Breast epithelium (tissue), 3 donors: Measurements from ENCODE around the gene CT45A10.
"Not testable (repeated sequence)": the region's sequence is repeated elsewhere in the genome, so short reads cannot be mapped to it uniquely, and the experiment has no call there.

Source experiments
- POLR2A ChIP-seq: fragments of 450-650 bp; IDR thresholded peaks from one replicate; pipeline ENCODE4 v1.6.1; 2016; ENCODE audit warnings: antibody characterized with exemption, mild to moderate bottlenecking, moderate library complexity
- POLR2AphosphoS5 ChIP-seq, 3 donors: sonication (generic); formaldehyde crosslinking; IDR thresholded peaks; one replicate each; pipeline ENCODE4 v1.6.1; 2017; ENCODE audit warnings: antibody characterized with exemption in 3 of 3
- TF ChIP-seq, protein P1 (sequence below), 3 donors: fragments of 450-650 bp; IDR thresholded peaks; one replicate each; pipeline ENCODE4 v1.5.1; 2016 to 2017; ENCODE audit warnings: antibody characterized with exemption in 3 of 3, mild to moderate bottlenecking in 3 of 3, moderate library complexity in 3 of 3

GRCh38 chrX:135871712-135872111, 21.5 kb downstream of the CT45A10 start, which contains the start of gene CT45A9:
- TF ChIP-seq, protein P1, sequence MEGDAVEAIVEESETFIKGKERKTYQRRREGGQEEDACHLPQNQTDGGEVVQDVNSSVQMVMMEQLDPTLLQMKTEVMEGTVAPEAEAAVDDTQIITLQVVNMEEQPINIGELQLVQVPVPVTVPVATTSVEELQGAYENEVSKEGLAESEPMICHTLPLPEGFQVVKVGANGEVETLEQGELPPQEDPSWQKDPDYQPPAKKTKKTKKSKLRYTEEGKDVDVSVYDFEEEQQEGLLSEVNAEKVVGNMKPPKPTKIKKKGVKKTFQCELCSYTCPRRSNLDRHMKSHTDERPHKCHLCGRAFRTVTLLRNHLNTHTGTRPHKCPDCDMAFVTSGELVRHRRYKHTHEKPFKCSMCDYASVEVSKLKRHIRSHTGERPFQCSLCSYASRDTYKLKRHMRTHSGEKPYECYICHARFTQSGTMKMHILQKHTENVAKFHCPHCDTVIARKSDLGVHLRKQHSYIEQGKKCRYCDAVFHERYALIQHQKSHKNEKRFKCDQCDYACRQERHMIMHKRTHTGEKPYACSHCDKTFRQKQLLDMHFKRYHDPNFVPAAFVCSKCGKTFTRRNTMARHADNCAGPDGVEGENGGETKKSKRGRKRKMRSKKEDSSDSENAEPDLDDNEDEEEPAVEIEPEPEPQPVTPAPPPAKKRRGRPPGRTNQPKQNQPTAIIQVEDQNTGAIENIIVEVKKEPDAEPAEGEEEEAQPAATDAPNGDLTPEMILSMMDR (IDR thresholded peaks at IDR 0.05) = not testable (repeated sequence)
- not testable (repeated sequence) for TF ChIP-seq POLR2A; POLR2AphosphoS5 (IDR thresholded peaks at IDR 0.05)
